GM12878 (cell line): Measurements from ENCODE around the gene CLEC17A.

Experiments used
- CBFB ChIP-seq: IDR thresholded peaks from 2 replicates; pipeline ENCODE4 v1.6.1; 2016; ENCODE audit warnings: antibody characterized with exemption, low read depth
- CEBPB ChIP-seq, 2 experiments: fragments of 150-350 bp in 1 of 2; IDR thresholded peaks; 2 replicates each; pipeline ENCODE4 v1.6.1; 2012 to 2014; ENCODE audit warnings: low read depth in 2 of 2, low read length in 2 of 2, borderline replicate concordance in 1 of 2, inconsistent platforms in 1 of 2
- CHD2 ChIP-seq: IDR thresholded peaks from 2 replicates; pipeline ENCODE4 v1.6.1; 2011; ENCODE audit warnings: low read depth, low read length, improper control_type of control experiment, borderline replicate concordance
- JUNB ChIP-seq: IDR thresholded peaks from 2 replicates; pipeline ENCODE4 v1.6.1; 2016; ENCODE audit warnings: antibody characterized with exemption, mild to moderate bottlenecking
- POLR2A ChIP-seq: IDR thresholded peaks from 2 replicates; pipeline ENCODE4 v1.6.1; 2011; ENCODE audit warnings: low read depth, mild to moderate bottlenecking, low read length
- RFX5 ChIP-seq: IDR thresholded peaks from 2 replicates; pipeline ENCODE4 v1.6.1; 2011; ENCODE audit warnings: low read depth, low read length, improper control_type of control experiment
- SREBF1 ChIP-seq: IDR thresholded peaks from 2 replicates; pipeline ENCODE4 v1.6.1; 2012; ENCODE audit warnings: mild to moderate bottlenecking, low read length
- TAF1 ChIP-seq: IDR thresholded peaks from 2 replicates; pipeline ENCODE4 v1.6.1; 2011; ENCODE audit warnings: mild to moderate bottlenecking, low read depth, low read length, borderline replicate concordance
- YBX1 ChIP-seq: fragments of 450-650 bp; IDR thresholded peaks from 2 replicates; pipeline ENCODE4 v1.6.1; 2016; ENCODE audit warnings: antibody characterized with exemption
- TF ChIP-seq, protein P1 (sequence below): IDR thresholded peaks from 2 replicates; pipeline ENCODE4 v1.6.1; 2012; ENCODE audit warnings: low read depth, low read length, improper control_type of control experiment
- TF ChIP-seq, protein P2 (sequence below): IDR thresholded peaks from 2 replicates; pipeline ENCODE4 v1.6.1; 2012; ENCODE audit warnings: low read depth, low read length, improper control_type of control experiment
- TF ChIP-seq, protein P3 (sequence below): fragments of 450-650 bp; formaldehyde crosslinking; IDR thresholded peaks from 2 replicates; pipeline ENCODE4 v1.4.0; 2020; ENCODE audit warnings: mild to moderate bottlenecking, moderate library complexity

DNA sequence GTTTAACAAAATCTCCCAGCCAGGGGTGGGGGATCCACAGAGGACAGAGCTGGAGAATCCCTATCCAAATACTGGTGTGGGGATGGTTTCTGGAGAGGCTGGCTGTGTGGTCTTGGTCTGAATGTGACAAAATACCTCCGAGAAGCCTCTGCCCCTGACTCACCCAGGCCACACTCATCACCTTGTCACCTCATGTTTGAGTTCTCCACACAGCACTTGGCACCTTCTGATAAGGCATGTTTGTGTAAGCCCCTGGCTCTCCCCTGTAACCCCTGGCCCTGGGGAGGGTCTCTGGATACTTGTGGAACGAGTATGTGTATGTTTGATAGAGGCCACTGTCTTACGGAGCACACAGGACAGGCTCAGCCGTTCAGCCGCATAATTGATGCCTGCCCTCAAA lies 38.8 kb upstream of the CLEC17A start:
- TF ChIP-seq POLR2A = no peak
- TF ChIP-seq RFX5 = no peak
- no peak for TF ChIP-seq CEBPB (IDR thresholded peaks at IDR 0.05; ENCODE audit: borderline replicate concordance in 1 of 2, low read depth in 2 of 2, low read length in 2 of 2)
- TF ChIP-seq, protein P1, sequence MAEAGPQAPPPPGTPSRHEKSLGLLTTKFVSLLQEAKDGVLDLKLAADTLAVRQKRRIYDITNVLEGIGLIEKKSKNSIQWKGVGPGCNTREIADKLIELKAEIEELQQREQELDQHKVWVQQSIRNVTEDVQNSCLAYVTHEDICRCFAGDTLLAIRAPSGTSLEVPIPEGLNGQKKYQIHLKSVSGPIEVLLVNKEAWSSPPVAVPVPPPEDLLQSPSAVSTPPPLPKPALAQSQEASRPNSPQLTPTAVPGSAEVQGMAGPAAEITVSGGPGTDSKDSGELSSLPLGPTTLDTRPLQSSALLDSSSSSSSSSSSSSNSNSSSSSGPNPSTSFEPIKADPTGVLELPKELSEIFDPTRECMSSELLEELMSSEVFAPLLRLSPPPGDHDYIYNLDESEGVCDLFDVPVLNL = no peak
- TF ChIP-seq TAF1 = no peak
- TF ChIP-seq SREBF1 = no peak
- TF ChIP-seq YBX1 = no peak
- TF ChIP-seq CHD2 = no peak
- no peak for TF ChIP-seq JUNB
- TF ChIP-seq, protein P2, sequence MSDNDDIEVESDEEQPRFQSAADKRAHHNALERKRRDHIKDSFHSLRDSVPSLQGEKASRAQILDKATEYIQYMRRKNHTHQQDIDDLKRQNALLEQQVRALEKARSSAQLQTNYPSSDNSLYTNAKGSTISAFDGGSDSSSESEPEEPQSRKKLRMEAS = no peak
- TF ChIP-seq CBFB = no peak
- TF ChIP-seq, protein P3, sequence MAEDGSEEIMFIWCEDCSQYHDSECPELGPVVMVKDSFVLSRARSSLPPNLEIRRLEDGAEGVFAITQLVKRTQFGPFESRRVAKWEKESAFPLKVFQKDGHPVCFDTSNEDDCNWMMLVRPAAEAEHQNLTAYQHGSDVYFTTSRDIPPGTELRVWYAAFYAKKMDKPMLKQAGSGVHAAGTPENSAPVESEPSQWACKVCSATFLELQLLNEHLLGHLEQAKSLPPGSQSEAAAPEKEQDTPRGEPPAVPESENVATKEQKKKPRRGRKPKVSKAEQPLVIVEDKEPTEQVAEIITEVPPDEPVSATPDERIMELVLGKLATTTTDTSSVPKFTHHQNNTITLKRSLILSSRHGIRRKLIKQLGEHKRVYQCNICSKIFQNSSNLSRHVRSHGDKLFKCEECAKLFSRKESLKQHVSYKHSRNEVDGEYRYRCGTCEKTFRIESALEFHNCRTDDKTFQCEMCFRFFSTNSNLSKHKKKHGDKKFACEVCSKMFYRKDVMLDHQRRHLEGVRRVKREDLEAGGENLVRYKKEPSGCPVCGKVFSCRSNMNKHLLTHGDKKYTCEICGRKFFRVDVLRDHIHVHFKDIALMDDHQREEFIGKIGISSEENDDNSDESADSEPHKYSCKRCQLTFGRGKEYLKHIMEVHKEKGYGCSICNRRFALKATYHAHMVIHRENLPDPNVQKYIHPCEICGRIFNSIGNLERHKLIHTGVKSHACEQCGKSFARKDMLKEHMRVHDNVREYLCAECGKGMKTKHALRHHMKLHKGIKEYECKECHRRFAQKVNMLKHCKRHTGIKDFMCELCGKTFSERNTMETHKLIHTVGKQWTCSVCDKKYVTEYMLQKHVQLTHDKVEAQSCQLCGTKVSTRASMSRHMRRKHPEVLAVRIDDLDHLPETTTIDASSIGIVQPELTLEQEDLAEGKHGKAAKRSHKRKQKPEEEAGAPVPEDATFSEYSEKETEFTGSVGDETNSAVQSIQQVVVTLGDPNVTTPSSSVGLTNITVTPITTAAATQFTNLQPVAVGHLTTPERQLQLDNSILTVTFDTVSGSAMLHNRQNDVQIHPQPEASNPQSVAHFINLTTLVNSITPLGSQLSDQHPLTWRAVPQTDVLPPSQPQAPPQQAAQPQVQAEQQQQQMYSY = no peak
